Activated naive CD8-positive, alpha-beta T cell treated with anti-CD3 and anti-CD28 coated beads, Interleukin-2, amount 10 ng/mL, durations not matched to agents 7 days and 5 days (primary cell): ENCODE measurements around the gene RNF224. TPM values are rescaled to one million over a fixed set of nuclear protein-coding genes. Genes with fewer than 3 reads are reported as not detected.

Experiments used
- ATAC-seq: fragments of 150-1000 bp; cut with Tn5 transposase; one replicate; pipeline ENCODE4 v1.10.0; 2021; ENCODE audit warnings: low read depth, moderate library complexity
- POLR2A ChIA-PET: fragments of 350-600 bp; sonication (Branson Sonifier 250); formaldehyde crosslinking; loops from one replicate; lab custom pipeline; 2021; ENCODE audit warnings: antibody characterized with exemption; lab: Charles Lee
- DNase-seq: peaks from one replicate; pipeline ENCODE4 v3.0.0; 2021
- H3K27ac Mint-ChIP-seq: one replicate; pipeline ENCODE4 v1.8.0; 2022; ENCODE audit warnings: mild to moderate bottlenecking, mixed read lengths
- H3K27me3 Mint-ChIP-seq: one replicate; pipeline ENCODE4 v1.8.0; 2022; ENCODE audit warnings: mild to moderate bottlenecking, moderate library complexity, mixed read lengths
- H3K36me3 Mint-ChIP-seq: one replicate; pipeline ENCODE4 v1.8.0; 2021; ENCODE audit warnings: mild to moderate bottlenecking, mixed read lengths
- H3K4me1 Mint-ChIP-seq: one replicate; pipeline ENCODE4 v1.8.0; 2021; ENCODE audit warnings: mixed read lengths
- H3K4me3 Mint-ChIP-seq: one replicate; pipeline ENCODE4 v1.8.0; 2022; ENCODE audit warnings: mild to moderate bottlenecking, moderate library complexity, mixed read lengths
- H3K9me3 Mint-ChIP-seq: one replicate; pipeline ENCODE4 v1.8.0; 2021; ENCODE audit warnings: mixed read lengths
- total RNA-seq, 2 experiments: library from RNA; stranded (reverse); gene quantifications; one replicate each; pipeline ENCODE4 v1.2.3, GENCODE V29; 2021

RNF224 gene
- total RNA-seq, 2 experiments from 2014 or later: not detected

DNA sequence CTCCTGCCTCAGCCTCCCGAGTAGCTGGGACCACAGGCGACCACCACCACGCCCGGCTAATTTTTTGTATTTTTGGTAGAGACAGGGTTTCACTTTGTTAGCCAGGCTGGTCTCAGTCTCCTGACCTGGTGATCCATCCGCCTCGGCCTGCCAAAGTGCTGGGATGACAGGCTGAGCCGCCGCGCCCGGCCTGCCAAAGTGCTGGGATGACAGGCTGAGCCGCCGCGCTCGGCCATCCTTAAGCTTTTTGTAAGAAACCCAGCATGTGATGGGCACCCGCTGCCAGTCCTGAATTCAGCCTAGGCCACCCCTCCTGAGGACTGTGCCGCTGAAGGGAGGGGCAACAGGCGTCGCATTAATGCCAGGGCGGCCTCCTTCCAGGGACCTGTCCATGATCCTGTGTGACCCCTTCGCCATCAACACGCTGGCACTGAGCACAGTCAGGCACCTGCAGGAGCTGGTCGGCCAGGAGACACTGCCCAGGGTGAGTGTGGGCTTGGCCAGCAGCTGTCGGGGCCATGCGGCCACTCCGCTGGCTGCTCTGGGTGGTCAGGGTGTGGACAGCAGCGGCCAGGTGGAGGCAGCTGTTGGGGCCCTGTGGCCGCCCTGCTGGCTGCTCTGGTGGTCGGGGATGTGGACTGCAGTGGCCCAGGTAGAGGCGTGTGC, 38.3 kb downstream of the RNF224 start:
- DNase-seq (no peak), ATAC-seq (no peak)
- Mint-ChIP-seq H3K27me3 (no peaks in the 10 kb centered on the region), H3K4me3 (no peak overlapping the region), H3K9me3 (no peaks in the 10 kb centered on the region), H3K27ac (no peak overlapping the region), H3K36me3 (peaks cover 20% of the 10 kb centered on the region), H3K4me1 (peaks cover 7% of the 10 kb centered on the region)
- POLR2A ChIA-PET: interaction anchor here (1.1 kb wide), 1 partner anchor 322 kb away, joined by 4 read pairs; no protein-coding TSS in a partner anchor

- POLR2A ChIA-PET: no interaction called here
- Mint-ChIP-seq H3K4me1 (peaks cover 8% of the 10 kb centered on the region), H3K36me3 (peaks cover 20% of the 10 kb centered on the region), H3K9me3 (no peaks in the 10 kb centered on the region), H3K27me3 (no peaks in the 10 kb centered on the region), H3K27ac (no peak overlapping the region), H3K4me3 (no peak overlapping the region)
- ATAC-seq: no peak
- DNase-seq: no peak
Measured at GRCh38 chr9:137266162-137266527, 38.8 kb downstream of the RNF224 start.

GRCh38 chr9:137266585-137267453, 39.5 kb downstream of the RNF224 start:
- ATAC-seq (no peak), DNase-seq (no peak)
- H3K27ac Mint-ChIP-seq: no peak overlapping the region
- H3K36me3 Mint-ChIP-seq: peaks cover 21% of the 10 kb centered on the region
- peaks cover 12% of the 10 kb centered on the region for H3K4me1 Mint-ChIP-seq
- no peak overlapping the region for H3K4me3 Mint-ChIP-seq
- no peaks in the 10 kb centered on the region for H3K9me3 Mint-ChIP-seq
- H3K27me3 Mint-ChIP-seq: no peaks in the 10 kb centered on the region
- POLR2A ChIA-PET: no interaction called here

DNA sequence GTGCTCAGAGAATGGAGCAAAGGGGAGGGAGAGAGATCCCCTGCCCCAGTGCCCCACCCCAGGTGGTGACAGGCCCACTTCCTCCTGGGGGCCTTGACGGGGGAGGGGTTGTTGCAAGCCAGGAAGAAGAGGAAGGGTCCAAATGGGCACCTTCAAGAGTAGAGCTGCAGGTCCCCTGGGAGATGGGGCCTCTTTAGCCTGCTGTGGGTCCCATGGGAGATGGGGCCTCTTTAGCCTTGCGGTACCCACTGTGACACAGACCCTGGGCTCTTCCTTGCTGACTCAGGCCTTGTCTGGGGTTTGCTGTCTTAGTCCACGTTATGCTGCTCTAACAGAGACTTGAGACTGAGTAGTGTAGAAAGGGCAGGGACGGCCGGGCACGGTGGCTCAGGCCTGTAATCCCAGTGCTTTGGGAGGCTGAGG, 40.6 kb downstream of the RNF224 start:
- Mint-ChIP-seq H3K4me3 (no peak overlapping the region), H3K4me1 (peaks cover 12% of the 10 kb centered on the region), H3K27ac (no peak overlapping the region), H3K9me3 (no peaks in the 10 kb centered on the region), H3K27me3 (no peaks in the 10 kb centered on the region), H3K36me3 (peaks cover 21% of the 10 kb centered on the region)
- POLR2A ChIA-PET: no interaction called here
- ATAC-seq (no peak), DNase-seq (no peak)

GRCh38 chr9:137268538-137269201, 41.4 kb downstream of the RNF224 start:
- H3K27me3 Mint-ChIP-seq: no peaks in the 10 kb centered on the region
- peaks cover 12% of the 10 kb centered on the region for H3K4me1 Mint-ChIP-seq
- ATAC-seq (no peak), DNase-seq (no peak)
- H3K4me3 Mint-ChIP-seq: no peak overlapping the region
- POLR2A ChIA-PET: interaction anchor here (0.7 to 1.3 kb wide), 2 partner anchors 13 to 28 kb away, joined by 3 read pairs; partner anchors contain the start of gene TUBB4B
- peaks cover 21% of the 10 kb centered on the region for H3K36me3 Mint-ChIP-seq
- no peak overlapping the region for H3K27ac Mint-ChIP-seq
- no peaks in the 10 kb centered on the region for H3K9me3 Mint-ChIP-seq

DNA sequence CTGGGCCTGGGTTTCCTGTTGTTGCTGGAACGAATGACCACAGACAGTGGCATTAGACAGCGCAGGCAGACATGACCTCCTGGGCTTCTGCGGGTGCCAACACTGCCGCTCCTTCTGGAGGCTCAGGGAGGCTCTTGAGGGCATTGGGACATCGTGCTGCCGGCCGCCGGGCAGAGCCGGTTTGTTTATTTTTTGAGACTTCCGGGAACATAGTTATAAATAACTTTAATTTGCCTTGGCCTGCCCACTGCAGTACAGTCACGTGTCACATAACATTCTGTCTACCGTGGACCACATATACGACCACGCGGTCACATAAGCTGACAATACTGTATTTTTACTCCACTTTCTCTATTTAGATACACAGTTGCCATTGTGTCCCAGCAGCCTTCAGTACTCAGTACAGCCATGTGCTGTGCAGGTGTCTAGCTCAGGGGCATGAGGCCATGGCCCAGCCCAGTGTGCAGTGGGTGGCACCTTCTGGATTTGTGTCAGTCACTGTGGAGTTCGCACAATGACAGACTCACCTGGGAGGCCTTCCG, 42.0 kb downstream of the RNF224 start:
- no peak overlapping the region for H3K4me3 Mint-ChIP-seq
- H3K4me1 Mint-ChIP-seq: peaks cover 12% of the 10 kb centered on the region
- no peaks in the 10 kb centered on the region for H3K27me3 Mint-ChIP-seq
- H3K36me3 Mint-ChIP-seq: peaks cover 22% of the 10 kb centered on the region
- POLR2A ChIA-PET: interaction anchor here (0.7 to 1.3 kb wide), 3 partner anchors 9 to 29 kb away, joined by 3 read pairs; partner anchors contain the start of genes TOR4A and TUBB4B
- DNase-seq: no peak
- no peak for ATAC-seq
- no peak overlapping the region for H3K27ac Mint-ChIP-seq
- no peaks in the 10 kb centered on the region for H3K9me3 Mint-ChIP-seq

- DNase-seq (peak; percentile 60), ATAC-seq (peak; percentile 48)
- no peak overlapping the region for H3K4me3 Mint-ChIP-seq
- H3K9me3 Mint-ChIP-seq: no peaks in the 10 kb centered on the region
- no peak overlapping the region for H3K27ac Mint-ChIP-seq
- peaks cover 13% of the 10 kb centered on the region for H3K4me1 Mint-ChIP-seq
- POLR2A ChIA-PET: interaction anchor here (0.9 kb wide), 1 partner anchor 30 kb away, joined by 5 read pairs; the partner anchor contains the start of gene TUBB4B
- H3K27me3 Mint-ChIP-seq: no peaks in the 10 kb centered on the region
- peaks cover 24% of the 10 kb centered on the region for H3K36me3 Mint-ChIP-seq
Measured at GRCh38 chr9:137270929-137271695, 43.8 kb downstream of the RNF224 start.

GRCh38 chr9:137271696-137272076, 44.4 kb downstream of the RNF224 start:
- peaks cover 13% of the 10 kb centered on the region for H3K4me1 Mint-ChIP-seq
- no peaks in the 10 kb centered on the region for H3K27me3 Mint-ChIP-seq
- no peak for ATAC-seq
- DNase-seq: no peak
- POLR2A ChIA-PET: interaction anchor here (0.9 kb wide), 1 partner anchor 31 kb away, joined by 5 read pairs; the partner anchor contains the start of gene TUBB4B
- H3K27ac Mint-ChIP-seq: no peak overlapping the region
- no peaks in the 10 kb centered on the region for H3K9me3 Mint-ChIP-seq
- H3K4me3 Mint-ChIP-seq: no peak overlapping the region
- peaks cover 24% of the 10 kb centered on the region for H3K36me3 Mint-ChIP-seq

DNA sequence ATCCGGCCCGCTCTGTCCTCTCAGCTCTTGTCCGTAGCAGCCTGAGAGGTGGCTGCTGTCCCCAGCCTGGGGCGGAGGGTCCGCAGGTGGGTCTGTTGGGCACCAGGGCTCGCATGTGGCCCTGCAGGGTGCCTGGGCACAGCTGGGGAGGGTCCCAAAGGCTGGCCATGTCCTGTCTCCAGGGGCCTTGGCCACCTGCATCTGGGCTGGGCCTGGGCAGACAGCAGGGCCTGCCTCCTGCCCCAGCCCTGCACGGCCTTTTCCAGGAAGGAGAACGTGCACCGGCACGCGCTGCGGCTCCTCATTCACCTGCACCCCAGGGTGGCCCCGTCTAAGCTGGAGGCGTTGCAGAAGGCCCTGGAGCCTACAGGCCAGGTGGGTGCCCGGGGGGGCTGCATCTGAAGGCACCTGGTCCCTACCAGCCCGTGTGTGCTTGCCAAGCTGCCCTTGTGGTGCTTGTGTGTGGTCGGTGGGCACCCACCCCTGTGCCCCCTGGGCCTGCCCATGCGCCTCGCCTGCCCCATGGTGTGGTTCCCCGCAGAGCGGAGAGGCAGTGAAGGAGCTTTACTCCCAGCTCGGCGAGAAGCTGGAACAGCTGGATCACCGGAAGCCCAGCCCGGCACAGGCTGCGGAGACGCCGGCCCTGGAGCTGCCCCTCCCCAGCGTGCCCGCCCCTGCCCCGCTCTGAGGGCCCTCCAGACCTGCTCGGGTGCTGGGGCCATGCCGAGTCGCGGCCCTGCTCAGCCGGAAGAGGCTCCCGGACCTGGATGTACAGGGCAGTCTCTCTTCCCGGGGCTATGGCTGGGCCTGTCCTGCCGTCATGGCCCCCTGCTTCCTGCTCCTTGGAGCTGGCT, 45.2 kb downstream of the RNF224 start:
- no peaks in the 10 kb centered on the region for H3K9me3 Mint-ChIP-seq
- POLR2A ChIA-PET: interaction anchor here (0.8 to 1.5 kb wide), 3 partner anchors 10 to 32 kb away, joined by 3 to 5 read pairs (median 4); partner anchors contain the start of gene TUBB4B
- H3K4me3 Mint-ChIP-seq: no peak overlapping the region
- no peaks in the 10 kb centered on the region for H3K27me3 Mint-ChIP-seq
- H3K36me3 Mint-ChIP-seq: peaks cover 22% of the 10 kb centered on the region
- ATAC-seq (no peak), DNase-seq (no peak)
- peaks cover 13% of the 10 kb centered on the region for H3K4me1 Mint-ChIP-seq
- no peak overlapping the region for H3K27ac Mint-ChIP-seq

DNA sequence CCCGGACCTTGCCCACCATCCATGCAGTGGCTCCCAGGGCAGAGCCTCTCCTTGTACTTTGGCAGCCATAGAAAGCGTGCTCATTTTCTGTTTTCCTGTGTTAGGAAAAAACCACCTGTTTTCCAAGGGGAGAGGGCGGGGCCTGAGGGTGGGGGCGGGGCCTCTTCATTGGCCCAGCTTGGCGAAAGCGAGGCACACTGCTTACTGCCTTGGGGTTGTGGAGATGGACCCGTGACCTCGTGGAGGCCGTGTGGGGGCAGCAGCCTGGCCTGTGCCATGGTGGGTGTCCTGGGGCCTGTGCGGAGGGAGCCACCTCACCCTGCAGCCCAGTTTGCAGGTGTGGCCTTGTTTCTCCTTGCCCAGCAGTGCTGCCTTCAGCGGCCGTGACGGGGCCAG, 45.8 kb downstream of the RNF224 start:
- POLR2A ChIA-PET: interaction anchor here (0.8 to 1.5 kb wide), 2 partner anchors 10 to 32 kb away, joined by 3 to 4 read pairs; partner anchors contain the start of gene TUBB4B
- DNase-seq (no peak), ATAC-seq (no peak)
- Mint-ChIP-seq H3K36me3 (peaks cover 22% of the 10 kb centered on the region), H3K4me3 (no peak overlapping the region), H3K4me1 (peaks cover 9% of the 10 kb centered on the region), H3K27ac (no peak overlapping the region), H3K9me3 (no peaks in the 10 kb centered on the region), H3K27me3 (no peaks in the 10 kb centered on the region)

GRCh38 chr9:137273611-137274320, 46.5 kb downstream of the RNF224 start:
- no peak overlapping the region for H3K27ac Mint-ChIP-seq
- H3K4me3 Mint-ChIP-seq: no peak overlapping the region
- no peak for ATAC-seq
- peak; percentile 32 for DNase-seq
- peaks cover 7% of the 10 kb centered on the region for H3K4me1 Mint-ChIP-seq
- no peaks in the 10 kb centered on the region for H3K27me3 Mint-ChIP-seq
- H3K36me3 Mint-ChIP-seq: peaks cover 16% of the 10 kb centered on the region
- POLR2A ChIA-PET: interaction anchor here (1.5 kb wide), 1 partner anchor 33 kb away, joined by 3 read pairs; the partner anchor contains the start of gene TUBB4B
- H3K9me3 Mint-ChIP-seq: no peaks in the 10 kb centered on the region
